SH-SY5Y (cell line): ENCODE results near the gene ADAMTSL3.

Experiments used
- GATA2 ChIP-seq: IDR thresholded peaks from 2 replicates; pipeline ENCODE4 v1.6.1; 2011; ENCODE audit warnings: mild to moderate bottlenecking, low read depth, low read length
- GATA3 ChIP-seq: IDR thresholded peaks from 2 replicates; pipeline ENCODE4 v1.6.1; 2011; ENCODE audit warnings: low read depth, mild to moderate bottlenecking, low read length, moderate library complexity

- TF ChIP-seq GATA2 (no peak), GATA3 (no peak)
These were observed 303.0 kb downstream of the ADAMTSL3 start for GRCh38 chr15:83956887-83957286.
